GM19238 (cell line): ENCODE results near the gene CCDC175.

Experiments used
- DNase-seq: peaks from one replicate; pipeline ENCODE4 v3.0.0; 2011; ENCODE audit warnings: low spot score; ENCODE audit not compliant: insufficient read length

The CCDC175 gene

DNA sequence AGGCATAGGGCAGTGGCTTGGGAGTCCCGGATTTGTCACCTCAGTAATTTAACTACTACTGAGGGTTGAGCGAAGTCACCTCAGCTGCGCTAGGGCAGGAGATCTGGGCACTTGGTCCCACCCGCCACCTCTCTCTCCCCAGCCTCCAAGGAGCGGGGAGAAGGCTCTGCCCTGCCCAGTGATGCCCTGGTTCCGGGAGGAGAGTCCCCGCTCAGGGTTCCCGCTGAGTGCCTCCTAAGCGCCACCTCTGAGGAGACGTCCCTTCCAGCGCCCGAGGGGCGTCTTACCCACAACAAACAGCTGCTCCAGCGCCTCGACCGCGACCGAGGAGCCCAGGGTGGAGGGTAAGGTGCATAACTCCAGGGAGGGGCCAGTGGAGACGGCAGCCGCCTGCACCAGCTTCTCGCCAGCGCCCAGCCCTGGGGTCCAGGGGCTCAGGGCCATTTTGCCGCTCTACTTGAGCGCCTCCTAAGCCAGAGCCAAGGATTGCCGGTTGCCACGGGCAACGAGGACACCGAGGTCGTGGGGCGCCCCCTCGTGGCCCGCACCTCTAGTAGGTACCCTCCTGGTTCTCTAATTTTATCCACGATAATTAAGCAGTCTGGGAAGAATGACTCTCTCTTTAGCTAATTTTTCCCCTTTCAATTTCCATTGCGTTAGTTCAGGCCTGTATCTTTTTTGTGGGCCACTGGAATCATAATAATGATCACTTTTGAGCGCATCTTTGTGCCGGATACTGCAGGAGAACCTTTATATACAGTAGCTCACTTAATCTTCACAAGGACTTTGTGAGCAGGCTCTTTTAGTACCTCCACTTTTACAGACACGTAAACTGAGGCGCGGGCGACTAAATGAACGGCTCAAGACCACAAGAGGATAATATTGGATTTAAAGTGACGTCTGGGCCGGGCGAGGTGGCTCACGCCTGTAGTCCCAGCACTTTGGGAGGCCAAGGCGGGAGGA is at the start of gene CCDC175:
Gene CCDC175 (minus strand): TSS at position 481 of the 963 bp plus-strand sequence. CDS start 37 bp downstream, at position 444.
- peak; percentile 65 for DNase-seq

GRCh38 chr14:59622631-59623030 is 46.0 kb upstream of the CCDC175 start:
- DNase-seq, result no peak

DNA sequence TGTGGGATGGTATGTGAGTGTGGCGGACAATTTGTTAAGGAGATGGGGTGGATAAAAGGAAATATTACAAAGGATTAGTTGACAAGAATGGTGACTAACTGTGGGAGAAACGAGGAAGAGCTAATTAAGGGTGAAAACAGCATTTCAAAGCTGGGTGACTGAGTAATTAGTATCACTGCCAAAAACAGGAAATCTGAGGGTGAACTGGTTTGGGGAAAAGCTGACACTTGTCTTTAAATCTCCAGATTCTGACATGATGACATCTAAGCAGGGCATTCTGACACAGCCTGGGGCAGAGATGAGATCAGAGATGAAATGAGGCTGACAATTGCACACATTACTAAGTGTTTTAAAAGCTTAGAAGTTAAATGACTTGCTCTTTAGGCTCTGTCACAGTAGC is 42.4 kb upstream of the CCDC175 start:
- DNase-seq, result no peak

DNA sequence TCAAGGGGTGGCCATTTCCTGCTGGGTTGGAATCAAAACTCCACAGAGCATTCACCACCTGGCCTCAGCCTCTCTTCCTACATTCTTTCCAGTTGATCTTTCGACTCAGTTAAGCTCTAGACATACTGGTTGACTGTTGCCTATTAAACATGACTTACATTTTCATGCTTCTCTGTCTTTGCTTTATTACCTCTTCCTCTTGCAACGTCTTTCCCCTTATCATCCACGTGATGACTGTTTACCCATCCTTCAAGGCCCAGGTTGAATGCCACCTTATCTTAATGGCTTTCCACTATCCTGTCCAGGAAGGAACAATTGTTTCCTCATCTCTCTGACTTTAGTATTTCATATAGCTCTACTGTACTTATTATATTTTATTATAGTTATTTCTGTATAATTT is 24.4 kb upstream of the CCDC175 start:
- no peak for DNase-seq

- no peak for DNase-seq
These were observed 23.8 kb upstream of the CCDC175 start for GRCh38 chr14:59600211-59600945.

GRCh38 chr14:59595071-59595470 is 18.5 kb upstream of the CCDC175 start:
- DNase-seq, result no peak

GRCh38 chr14:59591641-59592370 is 15.2 kb upstream of the CCDC175 start:
- DNase-seq, result no peak

- no peak for DNase-seq
These were observed 11.5 kb upstream of the CCDC175 start for GRCh38 chr14:59588101-59588500.

DNA sequence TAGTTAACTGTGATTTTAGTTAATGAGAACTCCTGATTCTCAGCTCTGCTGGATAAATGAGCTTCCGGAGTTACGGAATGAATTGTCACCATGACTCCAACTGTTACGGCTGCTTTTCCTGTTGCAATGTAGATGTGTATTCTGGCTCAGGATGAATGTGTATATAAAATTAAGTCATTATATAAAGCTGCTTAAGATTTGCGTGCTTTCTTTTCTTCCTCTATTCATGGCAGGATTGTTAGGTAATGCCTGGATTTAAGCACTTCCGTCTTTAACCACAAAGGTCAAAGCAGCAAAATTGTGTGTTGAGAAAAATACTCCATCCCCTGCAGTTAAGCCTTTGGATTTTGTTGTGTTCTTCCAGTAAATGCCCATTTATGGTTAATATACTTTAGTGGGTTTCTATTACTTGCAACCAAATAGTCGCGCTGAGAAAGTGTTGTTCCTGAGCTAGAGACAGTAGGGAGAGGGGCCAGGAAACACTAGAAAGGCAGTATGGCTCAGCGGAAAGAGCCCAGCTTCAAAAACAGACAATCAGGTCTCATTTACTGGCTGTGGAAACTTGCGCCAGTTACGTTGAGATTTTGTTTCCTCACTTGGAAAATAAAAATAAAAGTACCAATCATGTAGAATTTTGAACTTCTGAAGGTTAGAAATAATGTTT is 9.4 kb upstream of the CCDC175 start:
- no peak for DNase-seq

- DNase-seq, result no peak
These were observed 7.1 kb upstream of the CCDC175 start for GRCh38 chr14:59583755-59584154.

- no peak for DNase-seq
These were observed 6.4 kb upstream of the CCDC175 start for GRCh38 chr14:59582845-59583509.

DNA sequence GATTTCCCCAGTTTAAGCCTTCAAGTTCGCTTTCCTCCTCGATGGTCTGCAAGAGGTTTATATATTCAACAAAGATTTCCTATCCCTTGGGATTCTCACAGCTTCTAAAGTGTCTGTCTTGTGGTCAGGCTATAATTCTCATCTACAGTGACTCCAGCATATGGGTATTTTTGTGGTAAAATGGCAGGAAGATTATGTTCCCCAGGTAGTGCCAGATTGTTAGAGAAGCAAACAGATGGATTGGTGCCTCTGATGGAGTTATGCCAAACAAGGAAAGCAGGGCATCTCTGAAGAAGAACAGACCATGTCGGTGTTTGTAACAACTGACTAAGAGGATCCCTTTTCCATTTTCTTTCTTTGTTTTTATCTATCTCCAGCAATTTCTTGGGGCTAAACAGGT is 5.5 kb upstream of the CCDC175 start:
- DNase-seq, result no peak

GRCh38 chr14:59580911-59581310 is 4.3 kb upstream of the CCDC175 start:
- DNase-seq, result no peak

DNA sequence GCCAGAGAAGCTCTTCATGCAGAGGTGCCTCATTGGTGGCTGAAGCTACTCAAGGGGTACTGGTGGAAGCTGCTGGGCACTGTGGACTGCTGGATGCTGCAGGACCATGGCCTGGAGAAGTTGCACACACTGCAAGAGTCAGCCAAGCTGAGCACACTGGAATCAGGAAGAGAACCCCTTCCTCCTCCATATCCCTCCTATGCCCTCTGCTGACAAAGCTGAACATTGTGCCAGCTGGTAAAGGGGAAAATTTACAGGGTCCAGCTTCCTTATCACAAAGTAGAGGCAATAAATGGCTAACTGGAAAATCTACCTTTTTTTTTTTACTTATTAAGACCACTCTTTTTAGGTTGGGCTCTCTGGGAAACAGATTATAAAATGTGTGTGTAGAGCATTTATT is 6.5 kb downstream of the CCDC175 start:
- no peak for DNase-seq

DNA sequence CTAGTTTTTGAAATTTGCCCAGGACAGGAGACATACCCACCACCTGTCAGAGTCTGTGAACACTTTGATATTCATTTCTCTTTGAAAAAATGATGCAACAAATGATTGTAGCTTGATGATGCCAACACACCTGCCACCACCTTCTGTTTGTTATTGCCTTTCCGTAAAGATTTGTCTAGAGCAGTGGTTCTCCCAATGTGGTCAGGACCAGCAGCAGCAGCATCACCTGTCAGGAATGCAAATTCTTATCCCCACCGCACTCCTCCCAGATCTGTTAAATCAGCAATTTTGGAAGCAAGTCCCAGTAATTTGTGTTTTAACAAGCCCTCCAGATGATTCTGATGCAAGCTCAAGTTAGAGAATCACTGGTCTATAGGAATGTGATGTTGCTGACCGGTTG is 9.9 kb downstream of the CCDC175 start:
- DNase-seq, result no peak

- DNase-seq, result no peak
These were observed 10.3 kb downstream of the CCDC175 start for GRCh38 chr14:59566296-59566695.

DNA sequence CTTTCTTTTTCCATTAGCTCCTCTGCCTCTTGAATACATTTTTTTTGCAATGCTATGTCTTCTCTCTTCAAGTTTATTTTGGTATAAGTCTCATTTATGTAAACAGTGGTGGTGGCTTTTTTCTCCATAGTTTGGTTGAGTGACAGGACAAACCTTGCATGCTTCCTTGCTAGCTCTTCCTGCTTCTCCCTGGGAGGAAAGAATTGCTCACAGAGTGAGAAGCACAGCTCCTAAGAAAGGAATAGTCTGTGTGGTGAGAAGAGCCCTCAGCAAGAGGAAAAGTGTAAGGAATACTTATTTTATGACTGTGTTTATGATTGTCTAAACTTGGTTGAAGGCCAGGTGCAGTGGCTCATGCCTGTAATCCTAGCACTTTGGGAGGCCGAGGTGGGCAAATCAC is 11.5 kb downstream of the CCDC175 start:
- DNase-seq, result no peak

- no peak for DNase-seq
These were observed 12.2 kb downstream of the CCDC175 start for GRCh38 chr14:59564366-59564765.

DNA sequence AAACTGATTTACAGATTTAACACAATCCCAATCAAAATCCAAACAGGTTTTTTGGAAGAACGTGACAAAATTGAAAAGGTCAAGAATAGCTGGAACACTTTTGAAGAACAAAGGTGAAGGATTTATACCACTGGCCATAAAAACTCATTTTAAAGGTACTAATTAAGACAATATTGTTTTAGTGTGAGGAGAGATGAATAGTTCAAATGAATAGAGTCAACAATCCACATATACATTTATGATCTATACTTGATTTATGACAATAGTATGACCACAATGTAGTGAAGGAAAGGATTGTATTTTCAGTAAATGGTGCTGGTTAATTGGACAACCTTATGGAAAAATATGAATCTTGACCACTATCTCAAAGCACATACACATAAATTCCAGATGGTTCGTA is 29.3 kb downstream of the CCDC175 start:
- DNase-seq, result no peak

DNA sequence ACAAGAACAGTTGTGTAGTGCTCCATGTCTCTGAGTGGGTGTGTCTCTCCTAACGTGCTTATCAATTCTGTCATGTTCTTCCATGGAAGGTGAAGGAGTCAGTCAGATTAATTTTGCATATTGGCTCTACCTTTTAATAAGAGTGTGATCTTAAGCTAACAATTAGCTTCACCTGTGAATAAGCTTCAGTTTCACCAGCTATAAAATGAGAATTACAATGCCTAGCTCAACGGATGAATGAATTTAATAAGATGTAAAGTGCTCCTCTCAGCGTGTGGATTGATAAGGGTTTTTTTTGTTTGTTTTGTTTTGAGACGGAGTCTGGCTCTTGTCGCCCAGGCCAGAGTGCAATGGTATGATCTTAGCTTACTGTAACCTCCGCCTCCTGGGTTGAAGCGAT is 32.7 kb downstream of the CCDC175 start:
- DNase-seq, result no peak

GRCh38 chr14:59541731-59542130 is 34.9 kb downstream of the CCDC175 start:
- DNase-seq, result no peak
